Hepatocyte (in vitro differentiated cells): ENCODE results near the gene DOCK1.

ENCODE experiments used
- CTCF ChIP-seq: fragments of 200-600 bp; sonication (generic); IDR thresholded peaks from 2 replicates; pipeline ENCODE4 v1.5.1; 2016; ENCODE audit warnings: antibody characterized with exemption, mild to moderate bottlenecking; ENCODE audit not compliant: poor library complexity
- EZH2 ChIP-seq: fragments of 200-600 bp; sonication (generic); IDR thresholded peaks from 2 replicates; pipeline ENCODE4 v1.6.1; 2016; ENCODE audit warnings: antibody characterized with exemption, mild to moderate bottlenecking, borderline replicate concordance
- EZH2phosphoT487 ChIP-seq: fragments of 200-600 bp; sonication (generic); IDR thresholded peaks from one replicate; pipeline ENCODE4 v1.6.1; 2018; ENCODE audit warnings: antibody characterized with exemption, mild to moderate bottlenecking, low read depth, moderate library complexity; ENCODE audit not compliant: unreplicated experiment, severe bottlenecking

DNA sequence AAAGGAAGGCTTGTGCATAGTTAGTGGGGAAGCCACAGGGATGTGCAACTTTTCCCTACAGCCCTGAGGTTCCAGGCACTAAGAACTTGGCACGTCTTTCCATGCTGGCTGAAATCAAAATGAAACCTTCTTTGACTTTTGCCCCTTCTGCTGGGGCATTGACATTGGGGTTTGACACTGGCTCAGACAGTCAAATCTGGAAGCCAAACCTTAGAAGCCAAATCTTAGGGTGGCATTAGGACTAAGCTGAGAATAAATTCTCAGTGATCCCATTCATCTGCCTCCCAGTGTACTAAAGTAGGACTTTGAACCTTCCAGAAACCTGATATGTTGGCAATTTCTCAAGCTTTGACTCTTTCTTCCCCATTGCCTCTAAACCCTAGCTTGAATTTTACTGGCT is 322.4 kb downstream of the DOCK1 start:
- no peak for TF ChIP-seq CTCF
- no peak for TF ChIP-seq EZH2
- no peak for TF ChIP-seq EZH2phosphoT487
